GM19455 (cell line): Measurements from ENCODE around the gene ZBTB8B.
"Not testable (repeated sequence)": the region's sequence is repeated elsewhere in the genome, so short reads cannot be mapped to it uniquely, and the experiment has no call there.

ENCODE experiments used
- ATAC-seq: cut with Tn5 transposase; IDR thresholded peaks from one replicate; pipeline ENCODE4 v1.9.1; 2021; ENCODE audit not compliant: unreplicated experiment

ZBTB8B gene

GRCh38 chr1:32464716-32465577 lies at the start of gene ZBTB8B:
ZBTB8B (plus strand) TSS chr1:32465072; CDS start chr1:32470625, 5,553 bp downstream.
- no peak for ATAC-seq

GRCh38 chr1:32421775-32422174 lies 43.1 kb upstream of the ZBTB8B start:
- no peak for ATAC-seq

GRCh38 chr1:32426489-32427255 lies 38.2 kb upstream of the ZBTB8B start:
- ATAC-seq: no peak

- ATAC-seq: no peak
These were observed 37.5 kb upstream of the ZBTB8B start for GRCh38 chr1:32427264-32427963.

GRCh38 chr1:32431736-32432400 lies 33.0 kb upstream of the ZBTB8B start:
- ATAC-seq: no peak

- ATAC-seq: no peak
These were observed 26.7 kb upstream of the ZBTB8B start for GRCh38 chr1:32438136-32438535.

GRCh38 chr1:32438777-32439176 lies 26.1 kb upstream of the ZBTB8B start:
- not testable (repeated sequence) for ATAC-seq

- not testable (repeated sequence) for ATAC-seq
These were observed 23.4 kb upstream of the ZBTB8B start for GRCh38 chr1:32441467-32441866.

- ATAC-seq: no peak
These were observed 17.2 kb upstream of the ZBTB8B start for GRCh38 chr1:32447469-32448185.

- not testable (repeated sequence) for ATAC-seq
These were observed 16.6 kb upstream of the ZBTB8B start for GRCh38 chr1:32448186-32448772.

GRCh38 chr1:32448773-32449456 lies 16.0 kb upstream of the ZBTB8B start:
- no peak for ATAC-seq

- ATAC-seq: not testable (repeated sequence)
These were observed 15.4 kb upstream of the ZBTB8B start for GRCh38 chr1:32449457-32449831.

GRCh38 chr1:32454726-32455125 lies 10.1 kb upstream of the ZBTB8B start:
- ATAC-seq: no peak

- no peak for ATAC-seq
These were observed 8.9 kb upstream of the ZBTB8B start for GRCh38 chr1:32455958-32456357.

- not testable (repeated sequence) for ATAC-seq
These were observed 6.1 kb upstream of the ZBTB8B start for GRCh38 chr1:32458798-32459197.

GRCh38 chr1:32462977-32463376 lies 1.9 kb upstream of the ZBTB8B start:
- ATAC-seq: not testable (repeated sequence)

GRCh38 chr1:32464191-32464715 lies 619 bp upstream of the ZBTB8B start:
- ATAC-seq: no peak

GRCh38 chr1:32465578-32465933 lies 684 bp downstream of the ZBTB8B start:
- ATAC-seq: no peak

- no peak for ATAC-seq
These were observed 1.9 kb downstream of the ZBTB8B start for GRCh38 chr1:32466761-32467160.
